GM21528 (cell line): Measurements from ENCODE around the gene ITPK1.
"Not testable (repeated sequence)": the region's sequence is repeated elsewhere in the genome, so short reads cannot be mapped to it uniquely, and the experiment has no call there.

Experiments
- ATAC-seq: cut with Tn5 transposase; IDR thresholded peaks from one replicate; pipeline ENCODE4 v1.9.1; 2021; ENCODE audit warnings: mild to moderate bottlenecking, moderate library complexity; ENCODE audit not compliant: unreplicated experiment, low FRiP score

ITPK1 gene

GRCh38 chr14:93064411-93065271, 51.1 kb downstream of the ITPK1 start:
- no peak for ATAC-seq

DNA sequence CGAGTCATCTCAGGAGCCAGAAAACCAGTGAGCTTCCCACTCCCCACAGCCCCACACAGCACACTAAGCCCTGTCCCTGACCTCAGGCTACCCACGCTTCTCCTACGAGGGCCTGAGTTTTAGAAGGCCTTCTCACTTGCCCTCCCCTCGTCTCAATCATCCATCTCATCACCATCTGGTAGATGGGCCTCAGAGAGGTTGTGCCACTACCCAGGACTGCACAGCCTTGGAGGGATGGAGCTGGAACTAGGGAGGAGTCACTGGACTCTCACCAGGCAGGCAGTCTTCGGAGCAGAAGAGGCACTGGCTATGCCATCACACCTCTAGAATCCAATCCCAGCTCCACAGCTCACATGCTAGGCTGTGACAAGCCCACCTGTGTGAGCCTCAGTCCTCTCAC, 52.3 kb downstream of the ITPK1 start:
- no peak for ATAC-seq

DNA sequence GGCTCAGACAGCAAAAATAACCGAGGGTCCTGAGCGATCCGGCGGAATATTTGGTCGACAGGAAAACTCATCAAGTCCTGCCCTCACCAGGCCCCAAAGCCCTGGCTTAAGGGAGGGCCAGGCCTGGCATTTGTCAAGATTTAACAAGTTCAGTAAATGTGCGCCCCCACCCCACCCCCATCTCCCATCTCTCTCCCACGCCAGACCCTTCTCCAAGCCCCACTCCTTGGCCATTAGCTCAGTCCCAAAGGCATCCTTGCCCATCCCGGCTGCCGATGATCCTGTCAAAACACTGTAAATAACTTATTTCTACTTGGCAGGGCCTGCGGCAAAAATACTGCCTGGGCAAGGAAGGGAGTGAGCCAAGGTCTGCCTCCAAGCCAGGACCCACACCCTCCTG, 52.8 kb downstream of the ITPK1 start:
- ATAC-seq = no peak

GRCh38 chr14:93062013-93062412, 53.7 kb downstream of the ITPK1 start:
- not testable (repeated sequence) for ATAC-seq

DNA sequence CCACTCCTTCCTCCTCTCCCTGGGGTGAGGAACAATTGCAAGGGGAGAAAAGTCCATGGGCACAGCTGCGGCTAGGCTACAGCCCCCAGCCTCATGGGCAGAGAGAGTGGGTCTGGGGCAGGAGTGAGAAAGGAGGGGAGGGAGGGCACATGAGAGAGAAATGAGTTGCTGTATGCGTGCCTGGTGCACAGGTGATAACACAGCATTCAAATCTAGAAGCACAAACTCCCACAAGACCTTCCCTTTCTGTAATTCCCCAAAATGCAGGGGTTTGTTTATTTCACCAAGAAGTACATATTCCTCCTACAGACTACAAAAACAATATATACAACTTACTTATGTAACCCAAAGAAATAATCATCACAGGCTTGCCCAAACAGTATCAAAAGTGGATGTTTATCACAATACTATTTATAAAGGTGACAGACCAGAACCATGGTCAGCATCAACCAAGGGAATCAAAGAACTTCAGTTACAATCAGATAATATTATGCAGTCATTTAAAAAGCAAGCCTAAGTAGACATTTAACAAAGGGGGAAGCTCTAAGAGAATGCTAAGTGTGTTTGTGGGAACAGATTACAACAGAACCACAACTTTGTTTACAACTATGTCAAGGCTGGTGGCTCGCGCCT, 54.2 kb downstream of the ITPK1 start:
- ATAC-seq = no peak

DNA sequence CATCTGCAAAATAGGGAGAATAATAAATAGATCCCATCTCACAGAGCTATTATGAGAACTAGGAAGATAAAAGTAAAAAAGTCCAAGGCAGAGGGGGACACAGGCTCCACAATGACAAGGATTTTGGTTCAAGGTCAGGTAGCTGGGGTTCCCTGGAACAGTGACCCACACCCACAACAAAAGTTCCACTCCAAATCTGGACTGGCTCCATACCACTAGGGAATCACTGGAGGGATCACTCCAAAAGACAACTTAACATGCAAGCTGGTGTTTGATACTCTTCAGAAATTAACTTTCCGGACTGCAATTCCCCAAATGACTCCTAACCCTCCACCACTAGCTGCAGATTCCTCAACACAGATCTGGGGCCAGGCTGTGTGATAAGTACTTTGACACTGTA, 54.9 kb downstream of the ITPK1 start:
- ATAC-seq = no peak

DNA sequence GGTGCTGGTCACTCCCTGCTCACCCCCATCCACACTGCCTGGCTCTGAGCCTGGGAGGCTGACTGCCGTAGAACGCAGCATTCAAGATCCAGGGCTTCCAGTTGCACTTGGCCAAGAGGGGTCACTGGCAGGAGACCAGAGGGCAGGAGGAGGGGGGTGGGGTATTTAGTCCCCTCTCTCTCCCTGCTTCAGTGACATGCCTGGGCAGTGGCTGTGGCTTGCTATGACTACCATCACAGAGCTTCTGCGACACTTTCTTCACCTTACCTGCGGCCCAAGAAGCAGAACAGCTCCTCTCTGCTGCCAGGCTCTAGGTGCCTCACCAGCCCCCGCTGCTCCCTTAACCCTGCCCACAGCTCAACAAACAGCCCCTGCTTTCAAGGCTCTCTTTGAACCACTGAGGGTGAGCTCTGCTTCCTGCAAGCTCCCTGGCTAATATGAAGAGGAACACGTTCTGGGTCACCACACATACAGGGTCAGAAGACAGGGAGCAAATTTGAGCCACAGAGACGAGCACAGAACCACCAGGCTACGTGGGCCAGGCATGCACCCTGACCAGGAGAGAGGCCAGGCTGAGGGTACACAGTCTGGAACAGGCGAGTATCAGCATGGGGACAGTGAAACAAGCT, 55.7 kb downstream of the ITPK1 start:
- no peak for ATAC-seq

GRCh38 chr14:93059260-93059659, 56.5 kb downstream of the ITPK1 start:
- no peak for ATAC-seq

GRCh38 chr14:93057586-93058280, 58.0 kb downstream of the ITPK1 start:
- ATAC-seq = no peak

DNA sequence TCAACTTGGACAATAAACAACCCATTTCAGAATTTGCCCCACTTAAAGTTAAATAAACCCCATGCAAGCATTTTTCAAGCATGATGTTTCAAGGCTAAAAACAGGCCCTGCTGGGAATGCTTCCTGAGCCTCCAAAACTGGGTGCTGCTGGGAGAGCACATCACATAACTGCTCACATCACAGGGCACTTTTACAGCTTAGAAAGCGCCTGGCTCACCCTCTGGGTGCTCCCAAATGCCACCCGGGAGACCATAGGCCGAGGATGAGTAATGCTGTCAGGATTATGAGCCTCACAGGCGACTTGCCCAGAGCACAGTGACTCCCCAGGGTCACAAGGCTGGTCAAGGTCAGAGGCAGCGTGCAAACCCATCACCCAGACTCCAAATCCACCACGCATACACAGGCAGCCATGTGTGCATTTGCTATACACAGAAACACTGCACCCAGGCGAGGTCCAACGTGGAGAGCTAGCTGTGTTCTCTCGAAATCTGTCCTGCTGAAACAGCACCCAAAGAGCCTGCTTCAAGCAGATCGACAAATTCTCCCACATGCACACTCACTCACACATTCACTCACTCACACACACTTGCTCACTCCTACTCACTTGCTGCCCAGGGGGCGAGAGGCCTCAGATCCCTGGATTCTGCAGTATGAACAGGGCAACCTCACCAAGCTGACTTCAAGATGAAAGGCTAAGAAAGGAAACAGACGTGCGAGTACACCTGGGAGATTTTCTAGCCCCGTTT, 58.7 kb downstream of the ITPK1 start:
- ATAC-seq = no peak

DNA sequence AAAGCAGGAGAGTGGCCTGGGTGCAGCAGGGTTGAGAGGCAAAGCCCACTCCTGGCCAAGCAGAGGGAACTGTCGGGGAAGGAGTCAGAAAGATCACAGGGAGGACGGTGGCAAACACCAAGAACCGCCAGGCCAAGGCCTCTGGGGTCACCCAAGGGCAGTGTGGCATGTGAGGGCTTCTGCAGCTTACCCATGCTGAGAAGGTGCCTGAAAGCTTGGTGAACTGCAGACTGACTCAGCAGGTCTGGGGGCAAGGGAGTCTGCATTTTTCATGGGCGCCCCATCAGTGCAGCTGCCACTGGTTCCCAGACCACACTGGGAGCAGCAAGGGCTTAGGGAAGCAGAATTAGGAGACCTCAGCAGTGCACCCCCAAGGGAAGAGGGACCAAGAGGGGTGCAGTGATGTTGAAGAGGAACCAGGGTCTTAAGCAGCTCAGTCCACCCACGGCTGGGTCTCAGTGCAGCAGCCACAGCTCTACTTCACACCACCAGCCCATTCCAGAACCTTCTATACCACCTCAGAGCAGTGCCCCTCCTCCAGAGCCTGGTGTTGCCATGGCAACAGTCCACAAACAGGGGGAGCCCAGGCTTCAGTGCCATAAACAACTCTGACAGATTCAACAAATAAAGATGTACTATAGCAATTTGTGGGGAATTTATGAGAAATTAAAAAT, 59.4 kb downstream of the ITPK1 start:
- no peak for ATAC-seq

GRCh38 chr14:93055651-93056115, 60.0 kb downstream of the ITPK1 start:
- ATAC-seq = no peak

DNA sequence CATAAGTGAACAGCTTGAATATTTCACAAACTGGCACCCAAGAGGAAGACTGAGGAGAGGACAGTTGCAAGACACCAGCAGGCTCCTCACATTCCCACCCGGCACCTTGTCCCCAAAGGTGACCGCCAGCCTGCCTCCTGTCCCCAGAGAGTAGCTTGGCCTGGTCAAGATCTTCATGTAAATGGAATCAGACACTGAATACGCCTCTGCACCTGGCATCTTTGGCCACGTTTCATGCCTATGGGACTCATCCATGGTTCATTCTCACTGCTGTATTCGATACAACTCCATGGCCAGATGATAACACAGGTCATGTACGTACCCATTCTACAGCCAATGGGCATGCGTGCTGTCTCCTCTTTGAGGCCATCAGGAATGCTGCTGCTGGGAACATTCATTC, 60.8 kb downstream of the ITPK1 start:
- ATAC-seq = no peak

- no peak for ATAC-seq
These were observed 61.7 kb downstream of the ITPK1 start for GRCh38 chr14:93054006-93054405.

DNA sequence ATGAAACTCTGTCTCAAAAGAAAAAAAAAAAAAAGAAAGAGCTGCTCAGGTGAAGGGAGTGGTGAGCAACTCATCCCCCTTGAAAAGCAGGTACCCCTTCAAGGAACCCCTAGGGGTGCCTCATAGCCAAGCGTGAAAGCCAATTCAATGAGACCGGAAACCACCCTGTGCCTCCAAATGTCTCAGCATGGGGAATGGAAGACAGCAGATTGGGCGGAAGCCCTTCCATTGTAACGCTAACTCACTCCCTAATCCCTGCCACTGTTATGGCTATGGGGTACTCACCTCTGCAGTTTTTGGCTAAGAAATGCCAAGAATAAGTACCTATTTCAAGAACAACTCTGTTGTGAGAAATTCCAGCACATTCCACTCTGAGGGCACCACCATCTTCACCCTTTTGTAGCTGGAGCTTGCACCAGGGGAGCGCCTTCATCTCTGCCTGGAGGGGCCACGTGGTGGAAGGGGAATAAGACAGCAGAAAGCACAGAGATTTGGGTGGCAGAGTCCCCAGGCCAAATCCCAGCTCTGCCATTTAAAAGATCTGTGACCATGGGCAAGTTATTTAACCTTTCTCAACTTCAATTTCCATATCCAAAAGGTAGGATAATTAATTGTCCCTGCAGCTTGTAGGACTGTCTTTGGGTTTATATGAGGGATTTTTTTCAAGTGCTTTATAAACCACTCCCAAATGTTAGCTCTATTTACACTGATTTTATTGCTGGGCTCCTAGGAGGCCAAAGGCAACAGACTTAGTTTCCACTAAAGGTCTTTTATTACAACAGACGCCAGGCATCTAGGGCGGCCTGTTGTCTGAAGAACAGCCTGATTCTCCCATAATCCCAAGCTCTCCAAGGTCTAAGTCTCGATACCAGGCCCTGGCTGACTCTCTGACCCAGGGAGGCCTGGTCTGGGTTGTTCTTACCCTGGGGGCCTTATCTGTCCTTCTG, 63.9 kb downstream of the ITPK1 start:
- no peak for ATAC-seq

GRCh38 chr14:93050761-93051160, 65.0 kb downstream of the ITPK1 start:
- no peak for ATAC-seq

DNA sequence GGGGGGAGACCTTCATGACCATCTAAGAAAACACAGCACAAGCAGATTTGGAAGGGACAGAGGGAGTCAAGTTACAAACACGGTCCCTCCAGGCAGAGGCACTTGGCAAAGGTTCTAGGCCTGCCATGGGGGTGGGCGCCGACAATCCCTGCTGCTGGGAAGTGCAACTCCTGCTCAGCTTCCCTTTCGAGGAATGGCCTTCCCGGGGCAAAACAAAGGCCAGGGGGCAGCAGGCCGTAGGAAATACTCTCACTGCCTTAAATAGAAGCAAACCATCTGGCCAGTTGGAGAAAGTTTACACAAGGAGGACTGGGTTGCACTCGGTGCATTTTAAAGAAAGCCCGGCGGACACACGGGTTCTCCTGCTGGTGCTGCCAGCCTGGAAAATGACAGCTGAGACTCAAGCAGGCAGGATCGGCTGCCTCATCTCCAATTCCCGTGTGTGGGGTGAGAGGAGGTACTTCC, 65.8 kb downstream of the ITPK1 start:
- no peak for ATAC-seq

DNA sequence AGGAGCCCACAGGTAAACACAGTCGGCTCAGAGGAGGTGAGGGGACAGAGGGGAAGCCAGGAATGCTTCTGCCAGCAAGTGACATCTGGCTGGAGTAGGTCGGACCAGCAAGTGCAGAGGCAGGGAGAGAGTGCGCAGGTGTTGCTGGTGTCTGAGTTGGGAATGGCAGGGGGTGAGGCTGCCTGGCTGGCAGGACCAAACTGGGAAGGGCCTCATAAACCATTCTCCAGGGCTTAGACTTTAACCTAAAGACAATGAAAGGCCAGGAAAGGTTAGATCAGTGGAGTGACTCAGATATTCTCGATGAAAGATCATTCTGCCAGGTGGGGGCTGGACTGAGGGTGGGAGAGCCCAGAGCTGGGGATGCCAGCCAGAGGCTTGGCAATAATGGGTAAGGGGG, 66.4 kb downstream of the ITPK1 start:
- no peak for ATAC-seq
